ENCODE data around the gene NOS3.

DNA sequence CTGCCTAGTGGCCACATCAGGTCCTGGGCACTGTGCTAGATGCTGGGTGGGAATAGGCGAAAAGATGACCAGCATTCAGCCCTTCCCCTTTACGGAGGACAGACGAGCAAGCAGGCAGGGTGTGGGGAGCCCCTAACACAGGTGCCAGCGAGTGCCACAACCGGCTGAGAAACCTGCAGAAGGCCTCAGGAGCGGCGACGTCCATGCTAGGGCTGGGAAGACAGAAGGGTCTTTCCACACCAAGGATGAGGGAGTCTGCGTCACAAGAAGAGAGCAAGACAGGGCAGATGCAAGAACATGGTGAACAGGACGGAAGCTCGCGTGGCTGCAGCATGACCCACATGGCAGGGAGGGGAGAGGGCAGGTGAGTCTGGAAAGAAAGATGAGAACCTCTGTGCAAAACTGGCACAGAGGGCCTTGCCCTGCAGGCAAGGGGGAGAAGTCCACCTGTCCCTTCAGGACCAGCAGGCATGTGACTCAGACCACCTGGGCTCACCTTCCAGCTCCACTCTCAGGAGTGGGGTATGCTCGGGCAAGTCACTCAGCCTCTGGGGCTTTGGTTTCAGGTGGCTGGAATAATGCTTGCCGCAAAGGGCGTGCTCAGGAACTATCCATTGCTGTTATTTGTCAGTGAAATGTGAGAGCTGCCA, 49.3 kb upstream of the NOS3 start:
- TF ChIP-seq, protein P1, sequence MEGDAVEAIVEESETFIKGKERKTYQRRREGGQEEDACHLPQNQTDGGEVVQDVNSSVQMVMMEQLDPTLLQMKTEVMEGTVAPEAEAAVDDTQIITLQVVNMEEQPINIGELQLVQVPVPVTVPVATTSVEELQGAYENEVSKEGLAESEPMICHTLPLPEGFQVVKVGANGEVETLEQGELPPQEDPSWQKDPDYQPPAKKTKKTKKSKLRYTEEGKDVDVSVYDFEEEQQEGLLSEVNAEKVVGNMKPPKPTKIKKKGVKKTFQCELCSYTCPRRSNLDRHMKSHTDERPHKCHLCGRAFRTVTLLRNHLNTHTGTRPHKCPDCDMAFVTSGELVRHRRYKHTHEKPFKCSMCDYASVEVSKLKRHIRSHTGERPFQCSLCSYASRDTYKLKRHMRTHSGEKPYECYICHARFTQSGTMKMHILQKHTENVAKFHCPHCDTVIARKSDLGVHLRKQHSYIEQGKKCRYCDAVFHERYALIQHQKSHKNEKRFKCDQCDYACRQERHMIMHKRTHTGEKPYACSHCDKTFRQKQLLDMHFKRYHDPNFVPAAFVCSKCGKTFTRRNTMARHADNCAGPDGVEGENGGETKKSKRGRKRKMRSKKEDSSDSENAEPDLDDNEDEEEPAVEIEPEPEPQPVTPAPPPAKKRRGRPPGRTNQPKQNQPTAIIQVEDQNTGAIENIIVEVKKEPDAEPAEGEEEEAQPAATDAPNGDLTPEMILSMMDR (IDR thresholded peaks at IDR 0.05), result no peak
- no peak for TF ChIP-seq POLR2A (IDR thresholded peaks at IDR 0.05)

Data from uterus (tissue), 2 donors.